A673 (cell line): ENCODE results near the gene SMARCAL1. TPM values are rescaled to one million over a fixed set of nuclear protein-coding genes. Genes with fewer than 3 reads are reported as not detected.

ENCODE experiments used
- BruUV-seq: library from RNA; stranded (reverse); fragments of 400-500 nt; replicated peaks from 2 replicates; lab custom pipeline; 2021; lab: Mats Ljungman, UMichigan
- CTCF ChIA-PET: fragments of 300-600 bp; sonication (Branson Sonifier 250); formaldehyde crosslinking; loops from one replicate; lab custom pipeline; 2022; ENCODE audit warnings: antibody characterized with exemption; lab: Charles Lee
- POLR2A ChIA-PET: fragments of 300-600 bp; sonication (Branson Sonifier 250); formaldehyde crosslinking; loops from one replicate; lab custom pipeline; 2022; ENCODE audit warnings: antibody characterized with exemption; ENCODE audit not compliant: low non-redundant PET; lab: Charles Lee
- DNase-seq: peaks from one replicate; pipeline ENCODE4 v3.0.0-alpha.2; 2015; ENCODE audit warnings: low spot score
- H3K27ac ChIP-seq: fragments of 200-600 bp; sonication (generic); 2 replicates; pipeline ENCODE4 v1.5.1; 2016; ENCODE audit warnings: mixed run types, low read depth, mild to moderate bottlenecking, mixed read lengths, antibody characterized with exemption, low read length; ENCODE audit not compliant: poor library complexity, severe bottlenecking
- H3K27me3 ChIP-seq: fragments of 200-600 bp; sonication (generic); replicated peaks from 2 replicates; pipeline ENCODE4 v1.6.1; 2017; ENCODE audit warnings: mixed run types, low read depth, mild to moderate bottlenecking, mixed read lengths, antibody characterized with exemption, low read length; ENCODE audit not compliant: insufficient read depth, poor library complexity
- H3K36me3 ChIP-seq: fragments of 200-600 bp; sonication (generic); 2 replicates; pipeline ENCODE4 v1.6.1; 2016; ENCODE audit warnings: mixed run types, mild to moderate bottlenecking, mixed read lengths, antibody characterized with exemption, low read length; ENCODE audit not compliant: insufficient read depth, poor library complexity, severe bottlenecking
- H3K4me1 ChIP-seq: fragments of 200-600 bp; sonication (generic); 2 replicates; pipeline ENCODE4 v1.6.1; 2017; ENCODE audit warnings: mixed run types, mild to moderate bottlenecking, mixed read lengths, antibody characterized with exemption, low read length; ENCODE audit not compliant: insufficient read depth, poor library complexity, severe bottlenecking
- H3K4me3 ChIP-seq: fragments of 200-600 bp; sonication (generic); 2 replicates; pipeline ENCODE4 v1.5.1; 2016; ENCODE audit warnings: low read depth, mixed run types, mild to moderate bottlenecking, mixed read lengths, low read length; ENCODE audit not compliant: poor library complexity, severe bottlenecking
- H3K9me3 ChIP-seq: fragments of 200-600 bp; sonication (generic); 2 replicates; pipeline ENCODE4 v1.6.1; 2016; ENCODE audit warnings: mixed run types, low read depth, mild to moderate bottlenecking, mixed read lengths, antibody characterized with exemption, low read length; ENCODE audit not compliant: poor library complexity, severe bottlenecking
- CTCF ChIP-seq: fragments of 300-800, 200-600 bp; sonication (generic); conservative IDR thresholded peaks from 2 replicates; pipeline ENCODE4 v1.5.1; 2017; ENCODE audit warnings: low read depth, mild to moderate bottlenecking, antibody characterized with exemption, low read length, moderate library complexity, mixed read lengths
- EZH2 ChIP-seq: fragments of 200-600 bp; sonication (generic); IDR thresholded peaks from 2 replicates; pipeline ENCODE4 v1.6.1; 2017; ENCODE audit warnings: borderline replicate concordance, low read depth, mild to moderate bottlenecking, mixed read lengths, antibody characterized with exemption, low read length; ENCODE audit not compliant: poor library complexity, severe bottlenecking
- intact Hi-C: fragments of 100-400 bp; cut with micrococcal nuclease; formaldehyde crosslinking; loops from one replicate; pipeline ENCODE4 v1.10.0; 2022; ENCODE audit not compliant: unreplicated experiment
- total RNA-seq: library from RNA; stranded (reverse); gene quantifications from 2 replicates; pipeline ENCODE4 v1.2.3, GENCODE V29; 2021

SMARCAL1 gene
- total RNA-seq, 1 experiment from 2014 or later, result 20.7 TPM

DNA sequence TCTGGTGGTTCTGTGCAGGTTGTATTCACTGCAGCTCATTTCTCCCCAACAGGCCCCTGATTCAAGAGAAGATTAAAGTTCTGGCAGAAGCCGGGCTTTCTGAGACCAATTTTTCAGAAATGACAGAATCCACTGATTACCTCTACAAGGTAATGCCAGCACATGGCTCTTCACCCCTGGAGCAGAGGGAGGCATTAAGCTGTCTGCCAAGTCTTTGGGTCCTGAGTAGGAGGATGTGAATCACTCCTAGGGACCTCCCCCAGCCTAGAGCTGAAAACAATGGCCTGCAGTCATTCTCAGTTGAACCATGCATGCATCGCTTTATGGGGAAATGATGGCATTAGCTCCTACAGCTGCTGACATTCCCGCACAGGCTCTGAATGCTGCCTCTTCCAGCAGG lies 65.9 kb downstream of the SMARCAL1 start:
- no peaks in the 10 kb centered on the region for H3K9me3 ChIP-seq
- H3K36me3 ChIP-seq, result peaks cover under 1% of the 10 kb centered on the region
- H3K27ac ChIP-seq, result no peak overlapping the region
- H3K4me1 ChIP-seq, result no peaks in the 10 kb centered on the region
- intact Hi-C loops, result no loop called here
- DNase-seq, result peak; percentile 70
- POLR2A ChIA-PET, result no interaction called here
- BruUV-seq, result no TSS peak
- TF ChIP-seq EZH2 (no peak), CTCF (no peak)
- H3K27me3 ChIP-seq, result no peaks in the 10 kb centered on the region
- no peak overlapping the region for H3K4me3 ChIP-seq
- CTCF ChIA-PET, result no interaction called here

DNA sequence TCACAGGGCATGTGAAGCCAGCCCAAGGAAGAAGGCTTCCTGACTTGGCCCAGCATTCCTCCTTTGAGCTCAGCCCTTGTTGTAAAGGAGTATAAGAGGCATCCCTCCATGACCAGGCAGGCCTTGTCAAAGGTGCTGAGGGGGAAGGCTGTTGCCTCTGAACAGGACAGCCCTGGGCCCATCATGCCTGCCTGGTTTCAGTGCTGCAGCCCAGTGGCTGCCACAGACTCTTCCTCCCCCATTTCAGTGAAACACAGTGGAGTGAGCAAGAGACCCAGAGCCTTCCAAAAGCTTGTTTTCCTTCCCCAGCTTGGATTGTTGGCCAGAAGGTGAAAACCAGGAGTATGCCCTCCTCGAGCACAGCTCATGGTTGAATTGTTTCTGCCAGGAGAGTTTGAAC lies 66.5 kb downstream of the SMARCAL1 start:
- no peak overlapping the region for H3K4me3 ChIP-seq
- CTCF ChIA-PET, result no interaction called here
- no peaks in the 10 kb centered on the region for H3K4me1 ChIP-seq
- H3K36me3 ChIP-seq, result peaks cover 3% of the 10 kb centered on the region
- intact Hi-C loops, result no loop called here
- no peaks in the 10 kb centered on the region for H3K27me3 ChIP-seq
- no peak for TF ChIP-seq EZH2
- TF ChIP-seq CTCF, result no peak
- POLR2A ChIA-PET, result no interaction called here
- H3K9me3 ChIP-seq, result no peaks in the 10 kb centered on the region
- DNase-seq, result no peak
- H3K27ac ChIP-seq, result no peak overlapping the region
- BruUV-seq, result no TSS peak

DNA sequence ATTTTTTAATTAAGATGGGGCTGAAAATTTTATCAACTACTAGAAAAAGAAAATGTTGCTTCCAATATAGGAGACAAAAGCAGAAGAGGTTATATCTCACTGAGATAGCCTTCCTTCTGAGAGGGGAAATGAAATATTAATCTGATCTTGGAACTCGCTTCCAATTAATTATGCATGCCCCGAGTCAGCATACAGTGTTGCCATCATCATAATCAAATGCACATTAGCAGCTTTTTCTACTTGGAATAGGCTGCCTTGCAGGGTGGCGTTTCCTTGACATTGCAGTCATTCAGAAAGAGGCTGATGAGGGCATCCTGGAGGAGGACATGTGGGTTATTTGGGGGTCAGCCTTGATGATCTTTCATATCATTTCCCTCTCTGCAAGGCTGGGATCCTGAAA lies 67.9 kb downstream of the SMARCAL1 start:
- no peak for DNase-seq
- Histone ChIP-seq H3K9me3 (no peaks in the 10 kb centered on the region), H3K27ac (no peak overlapping the region), H3K36me3 (peaks cover 3% of the 10 kb centered on the region), H3K4me3 (no peak overlapping the region), H3K27me3 (no peaks in the 10 kb centered on the region), H3K4me1 (no peaks in the 10 kb centered on the region)
- ChIA-PET POLR2A (no interaction called here), CTCF (no interaction called here)
- intact Hi-C loops, result no loop called here
- BruUV-seq, result no TSS peak
- no peak for TF ChIP-seq EZH2
- TF ChIP-seq CTCF, result no peak
